CD4-positive, alpha-beta T cell treated with Interleukin-17A for 4 hours (primary cell): ENCODE data around the gene JAZF1.
A peak's percentile ranks its signal among the peaks of the same experiment; 100 is the strongest.
"Not testable (repeated sequence)": the region's sequence is repeated elsewhere in the genome, so short reads cannot be mapped to it uniquely, and the experiment has no call there.

Experiments
- DNase-seq: peaks from one replicate; pipeline ENCODE4 v3.0.0-alpha.2; 2020; ENCODE audit warnings: mixed read lengths

Gene JAZF1

DNA sequence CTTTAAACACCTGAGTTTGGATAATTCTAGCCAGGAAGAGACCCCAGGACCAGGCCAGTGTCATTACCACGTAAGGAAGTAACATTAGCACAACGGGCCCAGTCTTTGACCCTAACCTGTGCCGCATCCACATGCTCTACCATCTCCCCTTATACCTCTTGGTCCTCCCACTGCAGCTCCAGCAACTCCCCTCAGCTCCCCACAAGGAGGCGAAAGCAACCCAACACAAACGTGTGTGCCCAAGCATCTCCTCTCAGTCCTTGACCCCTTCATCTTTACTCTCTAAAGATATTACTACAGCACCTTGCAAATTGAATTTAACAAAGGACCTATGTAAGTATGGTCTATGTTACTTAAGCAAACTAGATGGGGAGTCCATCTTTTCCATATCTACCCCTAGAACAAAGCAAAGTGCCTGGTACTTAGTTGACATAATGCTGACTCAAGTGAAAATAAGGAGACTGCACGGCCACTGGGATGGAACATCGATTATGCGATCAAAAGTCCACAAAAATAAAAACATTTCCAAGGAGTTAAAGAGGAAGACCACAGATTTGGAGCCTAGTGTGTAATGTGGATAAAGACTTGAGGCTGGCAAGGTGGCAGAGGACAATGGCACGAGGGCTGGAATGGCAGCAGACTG lies 147.7 kb downstream of the JAZF1 start:
- no peak for DNase-seq

DNA sequence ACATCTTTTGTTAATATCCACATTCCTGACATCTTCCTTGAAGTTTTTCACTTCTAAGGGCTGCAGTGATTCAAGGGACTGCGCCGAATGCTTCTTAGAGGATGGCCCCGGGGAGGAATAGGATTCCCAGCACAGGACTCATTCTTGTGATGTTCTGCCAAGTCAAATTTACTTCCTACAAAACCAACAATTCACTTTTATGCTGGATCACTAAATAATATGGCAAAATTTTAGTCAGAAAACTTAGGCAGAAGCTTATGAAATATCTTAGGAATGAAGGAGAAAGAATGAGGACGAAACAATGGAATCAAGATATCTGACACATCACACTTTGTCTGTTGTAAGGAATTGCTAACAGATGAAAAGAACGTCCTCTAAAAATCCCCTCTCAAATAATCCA lies 151.5 kb downstream of the JAZF1 start:
- DNase-seq = no peak

DNA sequence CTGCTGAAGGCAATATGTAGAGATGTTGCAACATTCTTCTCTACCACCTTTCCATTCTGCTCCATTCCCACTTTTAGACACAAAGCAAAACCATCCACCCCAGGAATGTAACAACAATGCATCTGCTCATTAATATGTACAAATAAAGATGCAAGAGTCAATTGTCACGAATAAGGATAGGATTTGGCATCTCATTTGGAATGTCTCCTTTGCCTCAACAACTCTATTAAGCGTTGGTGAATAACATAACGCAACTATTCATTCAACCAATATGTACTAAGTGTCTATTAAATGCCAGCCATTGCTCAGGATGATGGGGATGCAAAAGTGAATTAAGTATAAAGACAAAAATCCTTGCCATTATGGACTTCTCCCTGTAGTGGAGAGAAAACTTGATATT lies 152.1 kb downstream of the JAZF1 start:
- no peak for DNase-seq

DNA sequence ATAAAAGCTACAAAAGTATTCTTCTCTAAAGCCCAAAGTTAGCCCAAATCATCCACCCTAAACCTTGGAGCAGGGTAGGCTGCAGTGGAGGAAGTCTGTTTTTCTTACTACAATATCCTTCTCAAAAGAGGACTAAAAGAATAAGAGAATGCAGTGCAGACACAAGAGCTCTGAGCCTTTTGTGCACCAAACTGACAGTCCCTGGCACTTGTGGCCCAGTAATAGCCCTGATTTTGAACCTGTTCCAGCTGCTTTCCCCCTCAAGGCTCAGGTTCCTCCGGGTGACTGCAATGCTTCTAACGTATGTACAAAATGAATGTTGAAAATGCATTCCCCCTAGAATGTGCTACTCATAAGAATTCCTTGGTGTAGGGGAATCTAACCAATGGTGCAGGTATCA lies 154.4 kb downstream of the JAZF1 start:
- DNase-seq = no peak

DNA sequence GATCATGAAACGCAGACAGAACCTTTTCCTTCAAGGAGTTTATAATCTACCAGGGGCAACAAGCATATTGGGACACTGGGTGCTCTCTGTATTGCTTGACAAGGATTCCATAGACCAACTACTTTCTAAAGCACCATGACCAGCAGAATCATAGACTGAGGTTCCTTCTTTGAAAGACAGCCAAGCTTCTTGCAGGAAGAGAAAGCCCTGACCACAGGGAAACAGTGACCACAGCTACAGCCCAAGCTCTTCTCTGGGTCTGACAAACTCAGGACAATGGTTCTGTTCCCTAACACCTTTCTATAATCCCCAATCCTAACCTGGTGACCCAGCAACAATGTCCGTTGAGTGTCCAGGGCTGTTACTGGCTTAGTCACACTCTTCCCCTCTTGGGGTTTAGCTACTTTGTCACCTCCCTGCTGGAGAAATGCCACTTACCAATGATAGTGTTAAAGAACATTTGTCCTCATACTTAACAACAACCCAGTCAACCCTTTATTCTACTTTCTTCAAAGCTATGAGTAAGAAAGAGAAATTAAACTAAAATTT lies 155.7 kb downstream of the JAZF1 start:
- no peak for DNase-seq

GRCh38 chr7:28020302-28020940 lies 160.2 kb downstream of the JAZF1 start:
- DNase-seq = peak; percentile 36

GRCh38 chr7:28018856-28019465 lies 161.6 kb downstream of the JAZF1 start:
- DNase-seq = no peak

GRCh38 chr7:28018446-28018845 lies 162.1 kb downstream of the JAZF1 start:
- DNase-seq = no peak

GRCh38 chr7:28018020-28018419 lies 162.6 kb downstream of the JAZF1 start:
- DNase-seq = no peak

- no peak for DNase-seq
Observed at GRCh38 chr7:28017372-28017771, 163.2 kb downstream of the JAZF1 start.

DNA sequence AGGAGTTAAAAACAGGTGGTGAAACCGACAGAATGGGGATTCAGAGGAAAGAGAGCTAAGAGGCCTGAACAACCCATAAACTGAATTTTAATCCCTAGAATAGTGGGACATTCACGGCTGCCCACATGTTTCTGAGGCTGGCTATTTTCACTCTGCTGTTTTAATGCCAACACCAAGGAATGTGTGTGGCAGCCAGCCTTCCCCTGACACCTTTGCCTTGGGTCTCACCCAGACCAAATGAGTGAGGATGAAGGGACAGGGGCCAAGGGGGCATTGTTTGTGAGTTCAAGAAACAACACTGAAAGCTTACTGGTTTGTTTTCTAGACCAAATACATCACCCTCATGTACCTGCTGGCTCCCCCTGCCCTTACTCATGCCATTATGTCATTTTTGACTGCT lies 164.3 kb downstream of the JAZF1 start:
- DNase-seq = no peak

GRCh38 chr7:28015169-28015568 lies 165.4 kb downstream of the JAZF1 start:
- DNase-seq = no peak

DNA sequence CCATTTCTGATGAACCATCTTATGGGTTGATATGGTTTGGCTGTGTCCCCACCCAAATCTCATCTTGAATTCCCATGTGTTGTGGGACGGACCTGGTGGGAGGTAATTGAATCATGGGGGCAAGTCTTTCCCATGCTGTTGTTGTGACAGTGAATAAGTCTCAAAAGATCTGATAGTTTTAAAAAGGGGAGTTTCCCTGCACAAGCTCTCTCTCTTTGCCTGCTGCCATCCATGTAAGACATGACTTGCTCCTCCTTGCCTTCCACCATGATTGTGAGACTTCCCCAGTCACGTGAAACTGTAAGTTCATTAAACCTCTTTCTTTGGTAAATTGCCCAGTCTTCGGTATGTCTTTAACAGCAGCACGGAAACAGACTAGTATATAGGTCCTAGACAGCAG lies 166.3 kb downstream of the JAZF1 start:
- DNase-seq = not testable (repeated sequence)

DNA sequence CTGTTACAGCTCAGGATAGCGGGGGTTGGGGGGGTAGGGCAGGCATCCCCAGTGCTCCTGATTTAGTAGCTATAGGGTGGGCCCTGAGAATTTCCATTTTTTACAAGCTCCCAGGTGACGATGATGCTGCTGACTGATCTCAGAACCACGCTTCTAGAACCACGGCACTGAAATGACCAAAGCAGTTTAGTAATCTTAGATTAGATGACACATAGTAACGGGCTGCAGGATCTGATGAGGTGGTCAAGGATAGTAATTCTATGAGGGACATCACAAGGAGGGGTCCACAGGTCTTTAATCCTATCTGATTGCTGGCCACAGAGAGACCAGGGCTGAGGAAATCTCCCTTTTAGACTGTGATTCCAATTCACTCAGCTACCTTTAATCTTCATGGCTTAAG lies 167.2 kb downstream of the JAZF1 start:
- DNase-seq = no peak

- no peak for DNase-seq
Observed at GRCh38 chr7:28013019-28013418, 167.6 kb downstream of the JAZF1 start.

GRCh38 chr7:28008911-28009310 lies 171.7 kb downstream of the JAZF1 start:
- no peak for DNase-seq

GRCh38 chr7:28008171-28008570 lies 172.4 kb downstream of the JAZF1 start:
- no peak for DNase-seq

DNA sequence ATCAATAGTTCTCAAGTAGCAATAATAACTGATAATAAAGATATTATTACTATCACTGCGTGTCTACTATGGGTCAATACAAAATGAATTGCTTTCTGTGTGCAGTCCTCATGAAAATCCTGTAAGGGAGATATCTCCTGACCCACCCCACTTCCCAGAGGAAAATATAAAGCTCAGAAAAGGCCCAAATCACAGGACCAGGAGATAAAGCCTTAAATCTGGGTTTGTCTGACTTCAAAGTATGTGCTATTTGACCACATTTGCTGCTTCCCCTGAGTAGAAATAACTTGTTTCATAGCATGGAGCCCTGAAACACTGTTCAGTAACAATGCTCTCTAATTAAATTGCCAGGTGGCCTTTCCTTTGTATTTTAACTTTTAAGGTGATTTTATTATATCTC lies 174.1 kb downstream of the JAZF1 start:
- no peak for DNase-seq

DNA sequence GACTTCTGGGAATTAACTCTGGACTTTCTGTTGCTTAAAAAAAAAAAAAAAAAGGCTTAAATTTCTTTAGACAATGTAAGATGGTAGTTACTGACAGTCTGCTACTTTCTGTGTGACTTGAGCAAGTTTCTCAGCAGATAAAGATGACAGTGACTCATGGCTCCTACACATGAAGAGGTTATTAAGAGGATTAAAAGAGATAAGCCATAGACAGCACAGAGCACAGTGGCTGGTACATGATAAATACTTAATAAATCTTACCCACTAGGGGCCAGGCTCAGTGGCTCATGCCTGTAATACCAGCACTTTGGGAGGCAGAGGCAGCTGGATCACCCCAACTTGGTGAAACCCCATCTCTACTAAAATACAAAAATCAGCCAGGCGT lies 174.8 kb downstream of the JAZF1 start:
- no peak for DNase-seq

GRCh38 chr7:28005075-28005846 lies 175.3 kb downstream of the JAZF1 start:
- no peak for DNase-seq

- DNase-seq = no peak
Observed at GRCh38 chr7:28003408-28003807, 177.2 kb downstream of the JAZF1 start.

- DNase-seq = no peak
Observed at GRCh38 chr7:28002638-28003037, 178.0 kb downstream of the JAZF1 start.

GRCh38 chr7:28001896-28002295 lies 178.7 kb downstream of the JAZF1 start:
- no peak for DNase-seq

GRCh38 chr7:27999829-28000228 lies 180.8 kb downstream of the JAZF1 start:
- DNase-seq = no peak
